ENCODE measurements around the gene CREBZF. TPM values are rescaled to one million over a fixed set of nuclear protein-coding genes. Genes with fewer than 3 reads are reported as not detected.

The CREBZF gene
- total and polyA plus RNA-seq, 2 experiments from 2014 or later: 15.0 to 27.6 TPM

GRCh38 chr11:85643191-85643614, 21.7 kb downstream of the CREBZF start:
- H3K27me3 ChIP-seq (replicated peaks; ENCODE audit: insufficient read depth): no peaks in the 10 kb centered on the region
- WGBS, 2 experiments (ENCODE audit: low coverage in 1 of 2, low lambda C conversion rate in 2 of 2, missing lambda C conversion rate in 2 of 2): 90 to 95% methylated on average over 2 of the region's 2 CpGs
- no peak for DNase-seq
- H3F3A ChIP-seq (ENCODE audit: insufficient read depth): peaks cover 9% of the 10 kb centered on the region; the same call in 1 of the 2 replicates
- no peak overlapping the region for H2AFZ ChIP-seq
- no peak overlapping the region for H3K9ac ChIP-seq
- H3K4me2 ChIP-seq (ENCODE audit: unreplicated experiment): no peak overlapping the region
- no peaks in the 10 kb centered on the region for H3K36me3 ChIP-seq (ENCODE audit: low read depth)
- no peak overlapping the region for H3K27ac ChIP-seq
- TF ChIP-seq EZH2phosphoT487 (IDR thresholded peaks at IDR 0.05; ENCODE audit: insufficient read depth, low read depth) (no peak), EZH2 (IDR thresholded peaks at IDR 0.05; ENCODE audit: insufficient read depth, poor library complexity, severe bottlenecking) (no peak)
- no peaks in the 10 kb centered on the region for H4K20me1 ChIP-seq (ENCODE audit: insufficient read depth)
- no peak overlapping the region for H3K4me3 ChIP-seq
- H3K9me2 ChIP-seq (ENCODE audit: insufficient read depth): no peaks in the 10 kb centered on the region
- no peaks in the 10 kb centered on the region for H3K9me3 ChIP-seq (ENCODE audit: low read depth)
- in situ Hi-C loops (cut with MboI): no loop called here
- peaks cover 8% of the 10 kb centered on the region for H3K79me2 ChIP-seq (ENCODE audit: insufficient read depth)
- H3K4me1 ChIP-seq (ENCODE audit: insufficient read depth): peaks cover 6% of the 10 kb centered on the region; the same call in 1 of the 2 replicates

GRCh38 chr11:85634747-85635146, 30.2 kb downstream of the CREBZF start:
- Histone ChIP-seq H3K4me2 (ENCODE audit: unreplicated experiment) (no peak overlapping the region), H3K9me2 (ENCODE audit: insufficient read depth) (no peaks in the 10 kb centered on the region), H3K36me3 (ENCODE audit: low read depth) (peaks cover 24% of the 10 kb centered on the region), H3K27me3 (replicated peaks; ENCODE audit: insufficient read depth) (no peaks in the 10 kb centered on the region), H3K27ac (no peak overlapping the region), H3F3A (ENCODE audit: insufficient read depth) (no peaks in the 10 kb centered on the region), H2AFZ (no peak overlapping the region), H3K9me3 (ENCODE audit: low read depth) (no peaks in the 10 kb centered on the region), H3K9ac (no peak overlapping the region), H3K4me1 (ENCODE audit: insufficient read depth) (no peaks in the 10 kb centered on the region), H3K79me2 (ENCODE audit: insufficient read depth) (peaks cover 31% of the 10 kb centered on the region), H4K20me1 (ENCODE audit: insufficient read depth) (no peaks in the 10 kb centered on the region), H3K4me3 (no peak overlapping the region)
- DNase-seq: no peak
- in situ Hi-C loops (cut with MboI): no loop called here
- TF ChIP-seq EZH2 (IDR thresholded peaks at IDR 0.05; ENCODE audit: insufficient read depth, poor library complexity, severe bottlenecking) (no peak), EZH2phosphoT487 (IDR thresholded peaks at IDR 0.05; ENCODE audit: insufficient read depth, low read depth) (no peak)
- WGBS, 2 experiments (ENCODE audit: low coverage in 1 of 2, low lambda C conversion rate in 2 of 2, missing lambda C conversion rate in 2 of 2): 79 to 83% methylated on average over 3 of the region's 3 CpGs

- Histone ChIP-seq H3K27ac (peak overlapping the region; percentile 59), H3K27me3 (replicated peaks; ENCODE audit: insufficient read depth) (no peaks in the 10 kb centered on the region), H3K9me2 (ENCODE audit: insufficient read depth) (no peaks in the 10 kb centered on the region), H4K20me1 (ENCODE audit: insufficient read depth) (no peaks in the 10 kb centered on the region), H3K9ac (peak overlapping the region; percentile 86), H3K9me3 (ENCODE audit: low read depth) (no peaks in the 10 kb centered on the region), H3K4me3 (peak overlapping the region; percentile 99), H2AFZ (peak overlapping the region; percentile 98), H3F3A (ENCODE audit: insufficient read depth) (peaks cover 16% of the 10 kb centered on the region), H3K36me3 (ENCODE audit: low read depth) (no peaks in the 10 kb centered on the region; the same call in 1 of the 2 replicates), H3K79me2 (ENCODE audit: insufficient read depth) (peaks cover 39% of the 10 kb centered on the region), H3K4me1 (ENCODE audit: insufficient read depth) (peaks cover 16% of the 10 kb centered on the region), H3K4me2 (ENCODE audit: unreplicated experiment) (peak overlapping the region; percentile 94)
- in situ Hi-C loops (cut with MboI): no loop called here
- TF ChIP-seq EZH2 (IDR thresholded peaks at IDR 0.05; ENCODE audit: insufficient read depth, poor library complexity, severe bottlenecking) (no peak), EZH2phosphoT487 (IDR thresholded peaks at IDR 0.05; ENCODE audit: insufficient read depth, low read depth) (no peak)
- peak; percentile 56 for DNase-seq
- 4 to 5% methylated on average over 13 of the region's 13 CpGs for WGBS, 2 experiments (ENCODE audit: low coverage in 1 of 2, low lambda C conversion rate in 2 of 2, missing lambda C conversion rate in 2 of 2)
Measured at GRCh38 chr11:85628771-85629341, 36.1 kb downstream of the CREBZF start.

- peaks cover 16% of the 10 kb centered on the region for H3K4me1 ChIP-seq (ENCODE audit: insufficient read depth)
- in situ Hi-C loops (cut with MboI): no loop called here
- WGBS, 2 experiments (ENCODE audit: low coverage in 1 of 2, low lambda C conversion rate in 2 of 2, missing lambda C conversion rate in 2 of 2): 0 to 1% methylated on average over 28 to 41 of the region's 41 CpGs
- H3K36me3 ChIP-seq (ENCODE audit: low read depth): no peaks in the 10 kb centered on the region; the same call in 1 of the 2 replicates
- H2AFZ ChIP-seq: peak within 1 kb of the TSS; percentile 98
- H3K27me3 ChIP-seq (replicated peaks; ENCODE audit: insufficient read depth): no peaks in the 10 kb centered on the region
- H3K4me2 ChIP-seq (ENCODE audit: unreplicated experiment): peak within 1 kb of the TSS; percentile 97
- peak; percentile 100 for DNase-seq
- peak within 1 kb of the TSS; percentile 80 for H3K27ac ChIP-seq
- no peaks in the 10 kb centered on the region for H3K9me3 ChIP-seq (ENCODE audit: low read depth)
- TF ChIP-seq EZH2phosphoT487 (IDR thresholded peaks at IDR 0.05; ENCODE audit: insufficient read depth, low read depth) (no peak), EZH2 (IDR thresholded peaks at IDR 0.05; ENCODE audit: insufficient read depth, poor library complexity, severe bottlenecking) (no peak)
- H3K79me2 ChIP-seq (ENCODE audit: insufficient read depth): peaks cover 39% of the 10 kb centered on the region
- peak within 1 kb of the TSS; percentile 86 for H3K9ac ChIP-seq
- peaks cover 16% of the 10 kb centered on the region for H3F3A ChIP-seq (ENCODE audit: insufficient read depth)
- H4K20me1 ChIP-seq (ENCODE audit: insufficient read depth): no peaks in the 10 kb centered on the region
- H3K4me3 ChIP-seq: peak within 1 kb of the TSS; percentile 99
- H3K9me2 ChIP-seq (ENCODE audit: insufficient read depth): no peaks in the 10 kb centered on the region
Measured at GRCh38 chr11:85627998-85628770, 36.7 kb downstream of the CREBZF start, which contains the start of gene TMEM126B. Gene TMEM126B (plus strand): TSS chr11:85628593. CDS start chr11:85628608, 15 bp downstream.

All from GM23248 (cell line).